ENCODE results near the gene GNAQ.
A peak's percentile ranks its signal among the peaks of the same experiment; 100 is the strongest.
"Not testable (repeated sequence)": the region's sequence is repeated elsewhere in the genome, so short reads cannot be mapped to it uniquely, and the experiment has no call there.

The GNAQ gene

DNA sequence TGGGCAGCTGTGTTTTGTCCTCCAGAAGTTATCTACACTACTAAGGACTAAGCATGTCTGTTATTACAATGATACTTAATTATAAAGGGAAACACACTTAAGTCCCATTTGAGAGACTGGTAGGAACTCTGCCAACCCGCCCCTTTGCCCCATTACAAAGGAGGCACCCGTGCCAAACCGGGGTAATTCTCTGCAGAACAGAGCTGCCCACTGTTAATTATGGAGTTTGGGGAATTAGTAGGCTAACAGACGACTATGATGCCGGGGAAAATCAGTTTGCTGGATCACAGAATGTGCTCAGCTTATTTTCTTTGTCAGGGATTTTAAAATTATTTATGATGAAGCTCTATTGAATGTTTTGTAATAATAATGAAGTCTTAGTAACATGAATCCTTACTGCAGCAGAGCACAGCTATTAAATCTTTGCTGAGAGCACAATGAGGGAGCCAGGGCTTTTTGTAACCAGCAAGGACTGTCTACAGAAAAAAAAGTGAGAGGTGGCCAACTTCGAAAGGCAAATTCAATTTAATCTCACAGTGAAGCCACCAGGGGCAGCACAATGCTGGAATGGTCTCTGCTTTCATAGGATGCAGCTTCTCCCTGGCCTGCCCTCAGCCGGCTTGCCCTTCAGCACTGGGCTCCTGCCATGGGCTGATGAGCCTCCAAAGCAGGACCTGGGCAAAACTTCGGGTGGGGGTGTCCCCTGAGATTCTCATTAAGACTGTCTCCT is 134.5 kb downstream of the GNAQ start:
- DNase-seq: peak; percentile 86

- no peak for DNase-seq
Measured at GRCh38 chr9:77896269-77896937, 135.2 kb downstream of the GNAQ start.

DNA sequence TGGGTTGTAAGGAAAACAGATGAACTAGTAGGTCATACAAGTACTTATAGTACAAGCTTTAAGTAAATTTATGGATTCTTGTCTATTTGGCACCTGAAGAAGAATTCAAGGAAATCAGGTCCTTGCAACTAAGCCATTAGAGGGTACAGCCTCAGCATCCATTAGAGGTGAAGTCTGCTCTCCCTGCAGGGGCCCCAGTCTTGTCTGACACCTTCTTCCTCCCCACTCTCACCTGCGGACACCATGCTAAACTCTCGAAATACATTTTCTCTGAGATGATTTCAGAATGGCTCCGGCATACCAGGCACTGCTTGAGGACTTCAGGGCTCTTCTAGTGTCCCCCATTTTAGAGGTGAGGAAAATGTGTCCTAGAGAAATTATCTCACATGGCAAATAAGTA is 137.9 kb downstream of the GNAQ start:
- no peak for DNase-seq

DNA sequence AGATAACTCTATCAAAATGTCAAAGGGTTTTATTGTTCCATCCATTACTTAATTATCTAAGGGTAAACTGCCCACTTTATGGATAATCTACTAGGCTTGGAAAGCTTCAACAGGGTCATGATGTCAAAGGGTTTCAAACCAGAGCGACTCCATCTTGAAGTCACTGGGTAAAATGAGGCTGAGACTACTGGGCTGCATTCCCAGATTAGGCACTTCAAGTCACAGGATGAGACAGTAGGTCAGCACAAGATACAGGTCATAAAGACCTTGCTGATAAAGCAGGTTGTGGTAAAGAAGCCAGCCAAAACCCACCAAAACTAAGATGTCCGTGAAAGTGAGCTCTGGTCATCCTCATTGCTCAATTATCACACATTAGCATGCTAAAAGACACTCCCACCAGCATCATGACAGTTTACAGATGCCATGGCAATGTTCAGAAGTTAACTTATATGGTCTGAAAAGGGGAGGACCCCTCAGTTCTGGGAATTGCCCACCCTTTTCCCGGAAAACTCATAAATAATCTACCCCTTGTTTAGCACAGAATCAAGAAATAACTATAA is 138.6 kb downstream of the GNAQ start:
- DNase-seq: no peak

GRCh38 chr9:77892171-77892570 is 139.4 kb downstream of the GNAQ start:
- DNase-seq: no peak

GRCh38 chr9:77891128-77891800 is 140.3 kb downstream of the GNAQ start:
- DNase-seq: no peak

- no peak for DNase-seq
Measured at GRCh38 chr9:77887662-77888061, 143.9 kb downstream of the GNAQ start.

- no peak for DNase-seq
Measured at GRCh38 chr9:77885104-77885672, 146.4 kb downstream of the GNAQ start.

- DNase-seq: no peak
Measured at GRCh38 chr9:77883846-77884771, 147.5 kb downstream of the GNAQ start.

- DNase-seq: no peak
Measured at GRCh38 chr9:77883133-77883532, 148.5 kb downstream of the GNAQ start.

DNA sequence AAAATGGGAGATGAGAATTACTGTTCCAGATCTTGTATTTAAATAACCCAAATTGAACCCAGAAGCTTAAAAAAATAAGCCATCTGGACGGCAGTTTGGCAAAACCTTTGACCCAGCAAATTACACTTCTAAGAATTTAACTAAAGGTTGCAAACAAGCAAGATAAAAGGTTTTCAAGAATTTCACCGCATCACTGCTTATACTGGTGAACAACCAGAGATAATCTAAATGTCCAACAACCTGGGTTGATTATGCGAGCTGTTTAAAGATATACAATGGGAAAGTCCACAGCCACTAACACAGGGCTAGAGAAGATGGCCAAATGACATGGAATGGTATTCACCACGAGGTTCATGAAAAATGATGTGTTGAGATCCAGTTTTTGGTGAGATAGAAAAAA is 149.3 kb downstream of the GNAQ start:
- DNase-seq: no peak

- not testable (repeated sequence) for DNase-seq
Measured at GRCh38 chr9:77881634-77882033, 150.0 kb downstream of the GNAQ start.

DNA sequence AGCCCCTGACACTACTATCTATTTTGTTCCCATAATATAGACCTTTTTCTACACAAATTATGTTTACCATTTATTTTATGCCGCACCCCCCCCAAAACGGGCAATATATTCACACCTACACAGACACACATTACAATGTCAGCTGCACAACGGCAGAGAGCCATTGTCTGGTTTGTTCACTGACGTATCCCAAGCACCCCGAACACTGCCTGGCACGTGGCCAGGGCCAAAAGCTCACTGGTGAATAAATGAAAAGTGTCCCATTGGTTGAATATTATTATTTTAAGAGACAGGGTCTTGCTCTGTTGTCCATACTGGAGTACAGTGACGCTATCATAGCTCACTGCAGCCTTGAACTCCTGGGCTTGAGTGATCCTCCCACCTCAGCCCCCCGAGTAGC is 150.5 kb downstream of the GNAQ start:
- no peak for DNase-seq

GRCh38 chr9:77879437-77879943 is 152.1 kb downstream of the GNAQ start:
- no peak for DNase-seq

DNA sequence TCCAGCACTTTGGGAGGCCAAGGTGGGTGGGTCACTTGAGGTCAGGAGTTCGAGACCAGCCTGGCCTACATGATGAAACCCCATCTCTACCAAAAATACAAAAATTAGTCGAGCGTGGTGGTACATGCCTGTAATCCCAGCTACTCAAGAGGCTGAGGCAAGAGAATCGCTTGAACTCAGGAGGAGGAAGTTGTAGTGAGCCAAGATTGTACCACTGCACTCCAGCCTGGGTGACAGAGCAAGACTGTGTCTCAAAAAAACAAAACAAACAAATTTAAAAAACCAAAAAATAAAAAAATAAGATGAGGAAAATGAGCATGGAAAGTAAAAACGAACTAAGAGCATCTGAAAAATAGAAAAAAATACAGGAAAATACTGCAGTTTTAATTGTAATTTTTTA is 152.8 kb downstream of the GNAQ start:
- not testable (repeated sequence) for DNase-seq

DNA sequence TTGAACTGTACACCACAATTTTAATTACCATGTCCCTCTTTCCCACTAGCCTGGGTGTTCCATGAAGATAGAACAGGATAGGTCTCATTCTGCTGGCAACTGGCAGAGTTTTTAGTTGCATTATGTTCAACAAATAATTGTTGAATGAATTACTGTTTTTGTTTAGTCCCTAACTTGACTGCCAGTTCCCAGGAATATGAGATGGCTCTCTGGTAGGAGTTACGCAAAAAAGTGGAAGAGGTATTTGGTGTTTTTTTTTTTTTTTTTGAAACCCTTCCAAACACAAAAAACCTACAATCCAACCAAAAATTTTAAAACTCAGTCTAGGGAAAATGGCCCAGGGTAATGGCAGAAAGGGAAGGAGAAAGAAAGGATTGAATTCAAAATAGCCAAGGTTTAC is 153.6 kb downstream of the GNAQ start:
- DNase-seq: no peak

DNA sequence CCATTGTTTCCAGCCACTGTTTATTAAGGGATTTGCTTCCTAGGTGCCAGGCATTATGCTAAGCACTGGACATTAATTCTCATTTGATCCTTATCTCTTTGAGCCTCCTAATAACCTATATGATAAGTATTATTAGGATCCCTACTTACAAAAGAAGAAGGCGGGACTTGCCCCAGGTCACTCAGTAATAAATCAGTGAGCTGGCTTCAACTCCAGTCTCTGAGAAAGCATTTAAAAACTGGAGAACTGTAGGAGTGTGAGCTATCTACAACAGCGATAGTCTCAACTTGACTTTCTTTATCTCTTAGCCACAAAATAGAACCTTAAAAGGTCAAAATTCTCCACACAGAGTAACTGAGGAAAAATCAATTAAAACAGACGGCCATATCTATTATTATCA is 155.0 kb downstream of the GNAQ start:
- DNase-seq: no peak

GRCh38 chr9:77876091-77876490 is 155.5 kb downstream of the GNAQ start:
- DNase-seq: no peak

- no peak for DNase-seq
Measured at GRCh38 chr9:77872863-77873262, 158.7 kb downstream of the GNAQ start.

- DNase-seq: no peak
Measured at GRCh38 chr9:77872177-77872576, 159.4 kb downstream of the GNAQ start.

GRCh38 chr9:77871483-77871882 is 160.1 kb downstream of the GNAQ start:
- no peak for DNase-seq

GRCh38 chr9:77866878-77867277 is 164.7 kb downstream of the GNAQ start:
- DNase-seq: no peak
